ENCODE measurements around the gene MYH7.
"Not testable (repeated sequence)": the region's sequence is repeated elsewhere in the genome, so short reads cannot be mapped to it uniquely, and the experiment has no call there.

MYH7 gene

GRCh38 chr14:23435543-23436326 lies at the start of gene MYH7:
MYH7 (minus strand) TSS chr14:23435660; CDS start chr14:23433732, 1,928 bp downstream.
- DNase-seq (ENCODE audit: low spot score), result no peak

DNA sequence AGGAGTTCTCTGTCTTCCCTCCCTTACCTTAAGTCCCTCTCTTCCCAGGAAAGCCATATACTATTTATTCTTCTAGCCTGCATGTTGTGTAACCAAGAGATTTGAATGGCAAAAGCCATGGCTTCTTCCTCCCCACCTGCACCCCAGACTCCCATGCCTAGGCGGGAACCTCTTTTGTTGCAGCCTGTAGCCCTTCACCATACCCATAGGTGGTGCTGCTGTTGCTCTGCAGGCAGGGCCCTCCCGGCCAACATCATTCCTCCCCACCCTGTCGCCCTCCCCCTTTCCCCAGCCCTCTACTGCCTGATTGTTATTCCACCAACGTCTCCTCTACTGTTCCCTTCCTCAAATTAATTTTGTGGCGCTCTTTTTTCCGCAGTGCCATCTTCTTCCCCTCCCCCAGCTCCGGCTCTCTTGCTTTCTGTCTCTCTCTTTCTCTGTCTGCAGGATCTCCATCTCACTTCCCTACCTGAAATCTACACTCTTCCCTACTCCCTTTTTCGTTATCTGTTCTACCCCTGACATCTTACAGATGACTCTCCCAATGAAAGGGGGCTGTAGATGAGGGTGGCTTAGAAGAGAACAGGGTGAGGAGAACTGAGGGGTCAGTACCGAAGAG lies 47.9 kb upstream of the MYH7 start:
- DNase-seq (ENCODE audit: low spot score), result peak; percentile 84

GRCh38 chr14:23482823-23483148 lies 47.3 kb upstream of the MYH7 start:
- no peak for DNase-seq (ENCODE audit: low spot score)

DNA sequence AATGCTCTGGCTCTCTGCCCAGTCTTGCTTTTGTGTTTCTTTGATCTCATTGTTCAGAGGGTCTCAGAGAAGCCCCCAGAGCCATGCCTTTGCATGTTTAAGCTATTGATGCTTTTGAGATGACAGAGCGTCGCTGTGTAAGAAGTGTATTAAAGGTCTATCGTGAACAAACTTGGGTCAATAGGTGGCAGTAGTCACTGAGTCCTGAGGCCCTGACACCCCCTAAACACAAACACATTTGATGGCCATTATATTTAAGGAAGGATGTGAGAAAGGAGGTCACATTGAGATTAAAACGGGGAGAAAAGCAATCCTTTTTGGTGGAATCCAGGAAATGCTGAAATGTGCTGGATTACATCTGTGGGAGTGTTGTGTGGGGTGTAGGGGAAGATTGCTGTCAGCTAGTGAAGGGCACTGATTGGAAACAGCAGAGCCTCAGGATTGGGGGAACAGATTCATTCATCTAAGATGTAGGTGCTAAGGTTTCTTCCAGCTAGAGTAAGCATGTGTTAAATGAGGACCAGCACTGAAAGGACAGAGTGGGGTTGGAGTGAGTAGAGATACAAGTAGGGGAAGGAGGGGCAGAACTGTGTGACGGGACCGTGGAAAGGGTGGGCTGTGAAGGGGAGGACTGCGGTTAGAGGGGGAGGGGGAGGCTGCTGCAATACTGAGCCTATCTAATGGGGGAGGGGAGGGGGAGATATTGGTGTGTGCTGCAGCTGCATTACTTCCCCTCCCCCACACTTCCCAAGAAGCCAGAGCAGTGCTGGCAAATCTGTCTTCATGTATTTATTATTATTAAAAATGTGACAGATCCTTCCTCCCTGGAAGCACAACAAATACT lies 46.7 kb upstream of the MYH7 start:
- DNase-seq (ENCODE audit: low spot score), result no peak

GRCh38 chr14:23481362-23481970 lies 46.0 kb upstream of the MYH7 start:
- no peak for DNase-seq (ENCODE audit: low spot score)

- DNase-seq (ENCODE audit: low spot score), result peak; percentile 62
These were observed 42.8 kb upstream of the MYH7 start for GRCh38 chr14:23478109-23478759.

DNA sequence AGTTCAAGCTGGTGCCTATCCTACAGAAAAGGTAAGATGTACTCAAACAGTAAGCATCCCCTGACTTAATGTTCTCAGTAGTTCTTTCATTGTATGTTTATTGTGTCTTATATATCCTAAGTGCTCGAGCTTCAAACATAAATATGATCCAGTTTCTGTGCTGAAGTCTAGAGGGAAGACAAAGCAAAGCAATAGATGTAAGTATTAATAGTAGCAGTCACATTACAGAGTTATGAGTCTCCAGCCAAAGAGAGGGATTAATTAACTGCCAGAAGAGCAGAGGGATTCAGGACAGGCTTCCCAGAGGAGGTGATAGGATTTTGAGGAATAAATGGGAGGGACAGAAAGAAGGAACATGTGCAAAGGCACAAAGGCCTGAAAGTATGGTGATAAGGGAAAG lies 35.5 kb upstream of the MYH7 start:
- no peak for DNase-seq (ENCODE audit: low spot score)

DNA sequence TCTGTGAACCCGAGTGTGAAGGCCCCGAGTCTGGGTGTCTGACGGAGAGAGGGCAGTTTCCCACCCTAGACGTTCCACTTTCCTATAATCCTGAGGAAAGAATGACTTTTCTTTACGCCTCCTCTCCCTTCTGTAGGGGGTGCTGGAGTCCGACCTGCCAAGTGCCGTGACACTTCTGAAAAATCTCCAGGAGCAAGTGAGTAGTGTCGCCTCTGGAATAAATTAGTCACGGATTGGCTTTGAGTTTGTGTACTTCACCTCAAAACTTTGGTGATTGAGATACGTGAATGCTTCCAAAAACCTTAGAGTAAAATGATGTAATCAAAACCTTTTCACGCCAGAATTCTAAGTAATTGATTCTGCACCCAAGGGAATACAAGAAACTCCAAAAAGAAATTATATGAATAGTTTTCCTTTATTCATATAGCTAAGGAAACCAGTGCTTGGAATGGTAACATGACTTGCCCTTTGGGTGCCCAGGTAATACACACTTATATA lies 34.5 kb upstream of the MYH7 start:
- no peak for DNase-seq (ENCODE audit: low spot score)

DNA sequence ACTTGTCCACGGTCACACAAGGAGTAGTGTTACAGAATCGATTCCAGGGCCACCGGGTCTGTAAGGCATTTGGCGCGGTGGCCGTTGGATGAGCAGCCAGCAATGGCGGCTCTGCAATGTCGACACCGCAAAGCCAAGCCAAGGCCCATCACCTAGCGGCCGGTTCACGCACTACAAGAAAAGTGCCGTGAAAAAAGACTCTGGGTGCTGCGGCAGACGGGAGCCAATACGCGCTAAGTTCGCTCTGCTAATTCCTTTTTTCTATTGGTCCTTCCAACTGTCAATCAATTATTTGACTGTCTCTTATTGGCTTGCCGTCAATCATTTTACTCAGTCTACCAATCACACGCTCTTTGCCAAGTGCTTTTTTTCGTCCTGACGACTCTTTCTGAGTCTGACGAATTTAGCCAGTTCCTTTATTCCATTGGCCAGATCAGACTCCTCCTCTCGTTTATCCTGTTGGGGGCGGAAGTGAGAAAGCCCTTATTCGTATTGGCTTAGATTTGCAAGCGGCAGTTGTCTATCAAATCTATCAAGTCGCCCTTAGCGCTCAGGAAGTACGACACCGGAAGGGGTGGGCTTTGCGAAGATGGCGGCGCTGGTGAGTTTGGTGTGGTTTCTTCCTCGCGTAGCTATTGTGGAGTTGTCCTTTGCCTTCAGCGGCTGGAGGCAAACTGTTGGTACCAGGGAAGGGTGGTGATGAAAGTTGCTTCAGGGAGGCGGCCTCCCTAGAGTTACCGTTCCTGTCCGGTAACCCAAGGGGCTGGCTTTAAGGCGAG lies 33.9 kb upstream of the MYH7 start, which contains the start of gene NGDN:
TSS of gene NGDN (plus strand) at position 577 of the 779 bp plus-strand sequence. CDS start at position 590, 13 bp downstream.
- peak; percentile 100 for DNase-seq (ENCODE audit: low spot score)

DNA sequence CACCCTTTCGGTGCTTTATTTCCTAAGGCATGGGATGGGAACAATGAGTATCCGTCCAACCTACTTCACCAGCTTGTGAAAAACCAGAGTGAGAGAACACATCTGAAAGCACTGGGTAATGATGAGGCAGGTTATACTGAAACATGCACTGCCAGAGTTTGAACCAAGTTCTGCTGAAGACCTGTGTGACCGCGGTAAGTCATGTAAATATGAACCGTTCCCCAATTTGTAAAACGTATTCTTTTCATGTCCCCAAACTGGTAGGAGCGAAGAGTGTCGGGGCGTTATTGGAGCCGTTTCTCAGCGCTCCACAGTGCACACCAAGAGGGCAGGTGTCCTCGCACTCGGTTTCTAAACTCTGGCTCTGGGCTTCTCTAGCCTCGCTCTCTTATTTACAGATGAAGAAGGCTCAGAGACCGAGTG lies 33.3 kb upstream of the MYH7 start:
- DNase-seq (ENCODE audit: low spot score), result no peak

DNA sequence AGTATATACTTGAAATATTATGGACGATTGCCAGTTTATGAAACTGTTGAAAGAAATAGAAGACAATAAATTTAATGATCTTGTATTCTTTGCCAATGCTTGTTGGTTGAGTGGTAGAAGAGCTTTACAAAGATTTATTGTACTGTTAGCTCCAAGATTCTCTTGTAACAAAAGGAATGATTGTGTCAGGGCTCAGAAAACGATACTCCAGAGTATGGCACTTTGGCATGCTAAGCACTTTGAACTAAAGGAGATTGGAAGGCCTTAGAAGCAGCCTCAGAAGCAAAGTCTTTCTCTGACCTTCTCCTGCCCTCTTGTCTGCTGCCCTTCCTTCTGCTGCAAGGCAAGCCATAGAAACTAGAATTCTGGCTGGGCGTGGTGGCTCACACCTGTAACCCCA lies 29.8 kb upstream of the MYH7 start:
- no peak for DNase-seq (ENCODE audit: low spot score)

GRCh38 chr14:23464700-23465099 lies 29.2 kb upstream of the MYH7 start:
- no peak for DNase-seq (ENCODE audit: low spot score)

DNA sequence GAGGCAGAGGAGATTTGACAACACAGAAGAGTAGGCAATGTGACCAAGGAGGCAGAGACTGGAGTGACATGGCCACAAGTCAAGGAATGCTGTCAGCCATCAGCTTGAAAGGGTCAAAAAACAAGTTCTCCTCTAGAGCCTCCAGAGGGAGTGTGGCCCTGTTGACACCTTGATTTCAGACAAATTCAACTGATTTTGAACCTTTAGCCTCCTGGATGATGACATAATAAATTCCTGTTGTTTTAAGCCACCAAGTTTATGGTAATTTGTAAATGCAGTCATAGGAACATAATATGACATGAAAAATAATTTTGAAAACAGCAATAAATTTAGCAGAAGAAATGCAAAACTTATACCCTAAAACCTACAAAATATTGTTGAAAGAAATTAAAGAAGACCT lies 25.5 kb upstream of the MYH7 start:
- DNase-seq (ENCODE audit: low spot score), result no peak

- no peak for DNase-seq (ENCODE audit: low spot score)
These were observed 22.4 kb upstream of the MYH7 start for GRCh38 chr14:23457587-23458445.

DNA sequence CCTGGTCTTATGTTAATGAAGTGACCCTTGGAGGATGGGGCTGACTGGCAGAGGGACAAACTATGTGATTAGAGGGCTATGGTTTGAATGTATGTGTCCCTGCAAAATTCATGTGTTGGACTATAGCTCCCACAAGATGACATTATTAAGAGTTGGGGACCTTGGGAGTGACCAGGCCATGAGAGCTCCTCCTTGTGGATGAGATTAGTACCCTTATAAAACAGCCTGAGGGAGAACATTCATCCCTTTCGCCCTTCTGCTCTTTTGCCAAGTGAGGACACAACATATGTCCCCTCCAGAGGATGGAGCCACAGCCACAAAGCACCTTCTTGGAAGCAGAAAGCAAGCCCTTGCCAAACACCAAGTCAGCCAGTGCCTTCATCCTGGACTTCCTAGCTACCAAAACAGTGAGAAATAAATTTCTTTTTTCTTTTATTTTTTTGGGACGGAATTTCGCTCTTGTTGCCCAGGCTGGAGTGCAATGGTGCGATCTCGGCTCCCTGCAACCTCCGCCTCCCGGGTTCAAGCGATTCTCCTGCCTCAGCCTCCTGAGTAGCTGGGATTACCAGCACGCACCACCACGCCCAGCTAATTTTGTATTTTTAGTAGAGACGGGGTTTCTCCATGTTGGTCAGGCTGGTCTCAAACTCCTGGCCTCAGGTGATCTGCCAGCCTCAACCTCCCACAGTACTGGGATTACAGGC lies 21.6 kb upstream of the MYH7 start:
- DNase-seq (ENCODE audit: low spot score), result not testable (repeated sequence)

- no peak for DNase-seq (ENCODE audit: low spot score)
These were observed 19.0 kb upstream of the MYH7 start for GRCh38 chr14:23454445-23454856.

- DNase-seq (ENCODE audit: low spot score), result no peak
These were observed 16.8 kb upstream of the MYH7 start for GRCh38 chr14:23452237-23452636.

DNA sequence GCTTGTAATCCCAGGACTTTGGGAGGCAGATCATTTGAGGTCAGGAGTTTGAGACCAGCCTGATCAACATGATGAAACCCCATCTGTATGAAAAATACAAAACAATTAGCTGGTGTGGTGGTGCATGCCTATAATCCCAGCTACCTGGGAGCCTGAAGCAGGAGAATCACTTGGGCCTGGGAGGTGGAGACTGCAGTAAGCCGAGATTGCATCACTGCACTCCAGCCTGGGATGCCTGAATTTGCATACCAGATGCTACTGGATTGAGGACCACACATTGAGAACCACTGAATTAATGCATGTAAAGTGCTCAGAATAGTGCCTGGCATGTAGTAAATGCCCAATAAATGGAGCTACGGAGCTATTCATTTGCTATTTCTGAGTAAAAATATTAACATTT lies 14.9 kb upstream of the MYH7 start:
- DNase-seq (ENCODE audit: low spot score), result no peak

GRCh38 chr14:23449314-23449713 lies 13.9 kb upstream of the MYH7 start:
- DNase-seq (ENCODE audit: low spot score), result no peak

Data from globus pallidus (tissue), 1 donor.